HL-60 (cell line): ENCODE data around the gene RAC2.

Experiments used
- DNase-seq, 2 experiments: peaks; one replicate each; pipeline ENCODE4 v3.0.0-alpha.2; 2010 to 2020; ENCODE audit warnings: low read depth in 1 of 2, low spot score in 1 of 2
- H3K27ac ChIP-seq: fragments of 250-450 bp; sonication (Bioruptor Pico); replicated peaks from 2 replicates; pipeline ENCODE4 v1.5.1; 2020; ENCODE audit warnings: mild to moderate bottlenecking, moderate library complexity
- H3K27me3 ChIP-seq: fragments of 250-450 bp; sonication (Bioruptor Pico); 2 replicates; pipeline ENCODE4 v1.5.1; 2021; ENCODE audit warnings: mild to moderate bottlenecking, moderate library complexity; ENCODE audit not compliant: insufficient read depth, poor library complexity, severe bottlenecking
- H3K4me3 ChIP-seq: replicated peaks from 2 replicates; pipeline ENCODE4 v1.5.1; 2011; ENCODE audit warnings: mild to moderate bottlenecking, control low read depth, low read length; ENCODE audit not compliant: insufficient read depth
- GABPA ChIP-seq: IDR thresholded peaks from 2 replicates; pipeline ENCODE4 v1.6.1; 2012; ENCODE audit warnings: low read depth
- POLR2AphosphoS5 ChIP-seq: IDR thresholded peaks from 2 replicates; pipeline ENCODE4 v1.6.1; 2012; ENCODE audit warnings: low read depth
- SPI1 ChIP-seq: IDR thresholded peaks from 2 replicates; pipeline ENCODE4 v1.6.1; 2012; ENCODE audit warnings: low read depth, mild to moderate bottlenecking, borderline replicate concordance
- TF ChIP-seq, protein P1 (sequence below): IDR thresholded peaks from one replicate; pipeline ENCODE4 v1.5.1; 2011; ENCODE audit warnings: low read length, control low read depth, inconsistent platforms; ENCODE audit not compliant: insufficient read depth
- TF ChIP-seq, protein P2 (sequence below): IDR thresholded peaks from 2 replicates; pipeline ENCODE4 v1.6.1; 2012; ENCODE audit warnings: low read depth; ENCODE audit not compliant: insufficient replicate concordance

Gene RAC2

DNA sequence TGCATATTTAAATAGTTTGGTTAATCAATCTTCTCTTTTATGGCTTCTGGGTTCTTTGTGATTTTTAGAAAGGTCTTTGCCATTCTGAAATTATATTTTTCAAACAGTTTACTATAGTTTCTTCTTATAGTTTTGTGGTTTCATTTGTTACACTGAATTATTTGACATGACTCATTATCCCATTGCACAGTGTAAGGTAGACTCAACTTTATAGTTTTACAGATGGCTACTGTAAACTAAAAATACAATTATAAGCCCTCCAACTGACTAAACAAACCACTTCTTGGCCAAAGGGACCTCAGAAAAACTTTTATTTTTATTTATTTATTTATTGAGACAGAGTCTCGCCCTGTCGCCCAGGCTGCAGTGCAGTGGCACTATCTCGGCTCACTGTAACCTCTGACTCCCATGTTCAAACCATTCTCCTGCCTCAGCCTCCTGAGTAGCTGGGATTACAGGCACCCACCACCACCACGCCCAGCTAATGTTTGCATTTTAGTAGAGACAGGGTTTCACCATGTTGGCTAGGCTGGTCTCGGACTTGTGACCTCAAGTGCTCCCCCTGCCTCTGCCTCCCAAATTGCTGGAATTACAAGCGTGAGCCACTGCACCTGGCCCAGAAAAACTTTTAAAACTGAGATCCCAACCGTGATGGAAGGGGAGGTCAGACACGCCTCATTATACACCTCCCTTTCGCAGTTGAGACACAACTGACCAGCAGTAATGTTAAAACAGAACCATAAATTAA lies 14.1 kb upstream of the RAC2 start:
- no peak overlapping the region for H3K4me3 ChIP-seq
- H3K27me3 ChIP-seq: no peaks in the 10 kb centered on the region
- no peak for DNase-seq
- TF ChIP-seq SPI1: no peak
- TF ChIP-seq POLR2AphosphoS5: no peak
- no peak for TF ChIP-seq GABPA
- TF ChIP-seq, protein P1, sequence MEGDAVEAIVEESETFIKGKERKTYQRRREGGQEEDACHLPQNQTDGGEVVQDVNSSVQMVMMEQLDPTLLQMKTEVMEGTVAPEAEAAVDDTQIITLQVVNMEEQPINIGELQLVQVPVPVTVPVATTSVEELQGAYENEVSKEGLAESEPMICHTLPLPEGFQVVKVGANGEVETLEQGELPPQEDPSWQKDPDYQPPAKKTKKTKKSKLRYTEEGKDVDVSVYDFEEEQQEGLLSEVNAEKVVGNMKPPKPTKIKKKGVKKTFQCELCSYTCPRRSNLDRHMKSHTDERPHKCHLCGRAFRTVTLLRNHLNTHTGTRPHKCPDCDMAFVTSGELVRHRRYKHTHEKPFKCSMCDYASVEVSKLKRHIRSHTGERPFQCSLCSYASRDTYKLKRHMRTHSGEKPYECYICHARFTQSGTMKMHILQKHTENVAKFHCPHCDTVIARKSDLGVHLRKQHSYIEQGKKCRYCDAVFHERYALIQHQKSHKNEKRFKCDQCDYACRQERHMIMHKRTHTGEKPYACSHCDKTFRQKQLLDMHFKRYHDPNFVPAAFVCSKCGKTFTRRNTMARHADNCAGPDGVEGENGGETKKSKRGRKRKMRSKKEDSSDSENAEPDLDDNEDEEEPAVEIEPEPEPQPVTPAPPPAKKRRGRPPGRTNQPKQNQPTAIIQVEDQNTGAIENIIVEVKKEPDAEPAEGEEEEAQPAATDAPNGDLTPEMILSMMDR: no peak
- TF ChIP-seq, protein P2, sequence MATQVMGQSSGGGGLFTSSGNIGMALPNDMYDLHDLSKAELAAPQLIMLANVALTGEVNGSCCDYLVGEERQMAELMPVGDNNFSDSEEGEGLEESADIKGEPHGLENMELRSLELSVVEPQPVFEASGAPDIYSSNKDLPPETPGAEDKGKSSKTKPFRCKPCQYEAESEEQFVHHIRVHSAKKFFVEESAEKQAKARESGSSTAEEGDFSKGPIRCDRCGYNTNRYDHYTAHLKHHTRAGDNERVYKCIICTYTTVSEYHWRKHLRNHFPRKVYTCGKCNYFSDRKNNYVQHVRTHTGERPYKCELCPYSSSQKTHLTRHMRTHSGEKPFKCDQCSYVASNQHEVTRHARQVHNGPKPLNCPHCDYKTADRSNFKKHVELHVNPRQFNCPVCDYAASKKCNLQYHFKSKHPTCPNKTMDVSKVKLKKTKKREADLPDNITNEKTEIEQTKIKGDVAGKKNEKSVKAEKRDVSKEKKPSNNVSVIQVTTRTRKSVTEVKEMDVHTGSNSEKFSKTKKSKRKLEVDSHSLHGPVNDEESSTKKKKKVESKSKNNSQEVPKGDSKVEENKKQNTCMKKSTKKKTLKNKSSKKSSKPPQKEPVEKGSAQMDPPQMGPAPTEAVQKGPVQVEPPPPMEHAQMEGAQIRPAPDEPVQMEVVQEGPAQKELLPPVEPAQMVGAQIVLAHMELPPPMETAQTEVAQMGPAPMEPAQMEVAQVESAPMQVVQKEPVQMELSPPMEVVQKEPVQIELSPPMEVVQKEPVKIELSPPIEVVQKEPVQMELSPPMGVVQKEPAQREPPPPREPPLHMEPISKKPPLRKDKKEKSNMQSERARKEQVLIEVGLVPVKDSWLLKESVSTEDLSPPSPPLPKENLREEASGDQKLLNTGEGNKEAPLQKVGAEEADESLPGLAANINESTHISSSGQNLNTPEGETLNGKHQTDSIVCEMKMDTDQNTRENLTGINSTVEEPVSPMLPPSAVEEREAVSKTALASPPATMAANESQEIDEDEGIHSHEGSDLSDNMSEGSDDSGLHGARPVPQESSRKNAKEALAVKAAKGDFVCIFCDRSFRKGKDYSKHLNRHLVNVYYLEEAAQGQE: no peak
- no peak overlapping the region for H3K27ac ChIP-seq

DNA sequence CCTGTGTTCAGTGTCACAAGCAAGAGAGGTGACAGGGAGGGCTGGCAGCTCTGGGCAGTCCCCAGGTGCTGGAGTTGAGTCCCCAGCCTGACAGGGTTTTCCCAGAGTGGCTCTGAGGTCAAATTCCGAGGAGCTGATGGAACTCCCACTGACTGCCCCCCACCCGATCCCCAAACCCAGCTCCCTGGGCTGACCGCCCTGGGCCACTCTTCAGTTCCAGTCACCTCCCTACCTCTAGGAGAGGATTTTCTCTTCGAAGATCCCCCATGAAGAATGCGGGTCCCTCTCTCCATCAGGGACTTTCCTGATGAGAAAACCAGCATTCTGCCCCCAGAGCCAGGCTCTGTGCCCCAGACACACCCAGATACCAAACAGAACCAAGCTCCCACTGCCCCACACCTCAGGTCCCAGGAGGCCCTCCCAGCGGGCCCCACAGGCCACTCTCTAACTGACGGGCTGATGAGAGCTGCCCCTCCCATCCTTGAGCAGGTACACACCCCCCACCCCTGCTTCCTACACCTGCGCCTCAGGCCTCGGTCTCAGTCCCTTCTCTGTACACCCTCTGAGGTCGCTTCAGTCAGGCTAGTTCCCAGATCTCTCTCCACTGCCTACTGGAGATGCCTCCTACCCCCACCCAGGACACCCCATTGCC lies 12.1 kb upstream of the RAC2 start:
- Histone ChIP-seq H3K27me3 (no peaks in the 10 kb centered on the region), H3K27ac (no peak overlapping the region), H3K4me3 (no peak overlapping the region)
- no peak for DNase-seq
- no peak for TF ChIP-seq GABPA

DNA sequence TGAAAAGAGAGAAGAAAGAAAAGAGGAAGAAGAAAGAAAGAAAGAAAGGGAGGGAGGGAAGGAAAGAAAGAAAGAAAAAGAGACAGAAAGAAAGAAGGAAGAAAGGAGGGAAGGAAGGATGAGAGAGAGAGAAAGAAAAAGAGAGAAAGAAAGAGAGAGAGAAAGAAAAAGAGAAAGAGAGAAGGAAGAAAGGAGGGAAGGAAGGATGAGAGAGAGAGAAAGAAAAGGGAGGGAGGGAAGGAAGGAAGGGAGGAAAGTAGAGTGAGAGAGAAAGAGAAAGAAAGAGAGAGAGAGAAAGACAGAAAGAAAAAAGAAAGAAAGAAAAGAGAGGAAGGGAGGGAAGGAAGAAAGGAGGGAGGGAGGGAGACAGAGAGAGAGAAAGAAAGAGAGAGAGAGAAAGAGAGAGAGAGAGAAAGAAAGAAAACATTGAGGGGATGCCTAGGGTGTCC lies 11.5 kb upstream of the RAC2 start:
- TF ChIP-seq, protein P1: no peak
- TF ChIP-seq, protein P2: no peak
- no peak for TF ChIP-seq SPI1
- TF ChIP-seq GABPA: no peak
- TF ChIP-seq POLR2AphosphoS5: no peak
- Histone ChIP-seq H3K27ac (no peak overlapping the region), H3K4me3 (no peak overlapping the region), H3K27me3 (no peaks in the 10 kb centered on the region)
- no peak for DNase-seq

DNA sequence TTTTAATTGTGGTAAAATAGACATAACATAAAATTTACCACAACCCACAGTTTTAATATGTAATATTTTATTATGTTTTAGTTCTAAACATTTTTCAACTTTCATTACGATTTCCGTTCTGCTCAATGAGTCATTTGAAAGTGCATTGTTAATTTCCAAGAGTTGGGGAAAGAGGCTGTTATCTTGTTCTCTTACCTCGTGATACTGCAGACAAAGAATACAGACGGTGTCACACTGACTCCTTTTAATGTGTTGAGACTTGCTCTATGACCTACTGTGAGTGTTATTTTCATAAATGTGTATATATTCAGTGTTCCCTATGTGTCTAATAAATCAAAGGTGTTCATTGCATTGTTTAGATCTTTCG lies 10.8 kb upstream of the RAC2 start:
- DNase-seq: no peak
- H3K4me3 ChIP-seq: no peak overlapping the region
- H3K27me3 ChIP-seq: no peaks in the 10 kb centered on the region
- TF ChIP-seq, protein P1: no peak
- no peak for TF ChIP-seq SPI1
- TF ChIP-seq, protein P2: no peak
- TF ChIP-seq GABPA: no peak
- no peak for TF ChIP-seq POLR2AphosphoS5
- H3K27ac ChIP-seq: no peak overlapping the region
